Effector CD4-positive, alpha-beta T cell (primary cell): ENCODE data around the gene PRKCE.
"Not testable (repeated sequence)": the region's sequence is repeated elsewhere in the genome, so short reads cannot be mapped to it uniquely, and the experiment has no call there.

Experiments used
- DNase-seq: peaks from one replicate; pipeline ENCODE4 v3.0.0-alpha.2; 2020

The PRKCE gene

GRCh38 chr2:46183426-46183825 lies 532.0 kb downstream of the PRKCE start:
- no peak for DNase-seq

- DNase-seq = no peak
Observed at GRCh38 chr2:46184794-46185583, 533.5 kb downstream of the PRKCE start.

DNA sequence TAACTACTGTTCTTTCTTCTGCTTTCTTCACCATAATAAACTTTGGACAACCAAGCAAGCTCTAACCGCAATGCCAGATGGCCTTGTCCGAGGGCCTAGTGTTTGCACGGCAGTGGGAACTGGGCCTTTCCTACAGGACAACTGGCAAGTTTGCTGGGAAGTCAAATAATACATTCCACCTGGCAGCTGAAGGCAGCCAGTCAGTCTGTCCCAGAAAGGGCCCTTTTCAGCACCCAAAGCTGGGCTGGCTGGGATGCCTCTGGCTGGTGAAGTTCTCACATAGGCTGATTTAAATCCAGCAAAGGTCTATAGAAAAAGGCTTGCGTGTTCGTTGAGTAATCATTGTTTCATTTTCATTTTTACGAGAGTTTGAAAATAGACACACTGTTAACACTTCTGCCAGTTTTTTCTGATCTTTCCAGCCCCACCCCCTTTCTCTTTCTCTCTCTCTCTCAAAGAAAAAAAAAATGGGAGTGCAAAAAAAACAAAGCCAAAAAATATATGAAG lies 535.7 kb downstream of the PRKCE start:
- no peak for DNase-seq

- no peak for DNase-seq
Observed at GRCh38 chr2:46188041-46188716, 536.7 kb downstream of the PRKCE start.

- DNase-seq = no peak
Observed at GRCh38 chr2:46193356-46193755, 541.9 kb downstream of the PRKCE start.

- DNase-seq = no peak
Observed at GRCh38 chr2:46193855-46194254, 542.4 kb downstream of the PRKCE start.

DNA sequence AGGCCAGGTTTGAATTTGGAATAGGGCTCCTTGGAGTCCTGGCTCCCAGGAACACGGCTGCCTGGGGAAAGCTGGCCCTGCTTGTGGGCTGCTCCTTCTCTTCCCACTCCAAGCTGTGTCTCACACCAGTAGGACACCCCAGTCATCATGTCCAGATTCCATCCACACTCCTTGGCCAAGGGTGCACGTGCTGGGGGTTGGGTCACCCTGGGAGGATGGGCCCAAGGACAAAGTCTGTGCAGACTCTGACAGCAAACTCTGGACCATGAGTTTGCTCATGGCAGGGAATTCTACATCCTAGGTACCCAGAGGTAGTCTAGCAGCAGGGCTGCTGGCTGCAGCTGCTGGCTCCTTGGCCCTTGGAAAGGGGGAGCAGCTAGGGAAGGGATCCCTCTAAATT lies 543.4 kb downstream of the PRKCE start:
- no peak for DNase-seq

DNA sequence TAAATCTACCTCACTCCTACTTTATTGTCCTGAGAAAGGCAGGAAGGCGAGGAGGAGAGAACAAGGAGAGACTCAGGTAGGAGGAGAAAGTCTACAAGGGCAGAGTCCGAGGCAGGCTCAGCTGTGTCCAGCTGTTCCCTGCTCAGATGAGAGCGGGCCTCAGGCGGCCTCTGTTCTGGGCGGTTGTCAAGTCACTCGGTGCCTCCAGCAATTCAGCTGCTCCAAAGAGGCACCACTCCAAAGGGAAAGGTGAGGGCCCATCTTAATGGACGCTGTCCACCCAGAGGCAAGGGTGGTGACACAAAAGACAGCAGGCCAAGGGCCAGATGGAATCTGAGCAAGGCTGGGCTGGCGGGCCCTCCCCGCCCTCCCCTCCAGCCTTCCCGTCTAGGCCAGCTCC lies 544.3 kb downstream of the PRKCE start:
- no peak for DNase-seq

GRCh38 chr2:46196871-46197462 lies 545.5 kb downstream of the PRKCE start:
- no peak for DNase-seq

GRCh38 chr2:46197672-46198071 lies 546.2 kb downstream of the PRKCE start:
- no peak for DNase-seq

DNA sequence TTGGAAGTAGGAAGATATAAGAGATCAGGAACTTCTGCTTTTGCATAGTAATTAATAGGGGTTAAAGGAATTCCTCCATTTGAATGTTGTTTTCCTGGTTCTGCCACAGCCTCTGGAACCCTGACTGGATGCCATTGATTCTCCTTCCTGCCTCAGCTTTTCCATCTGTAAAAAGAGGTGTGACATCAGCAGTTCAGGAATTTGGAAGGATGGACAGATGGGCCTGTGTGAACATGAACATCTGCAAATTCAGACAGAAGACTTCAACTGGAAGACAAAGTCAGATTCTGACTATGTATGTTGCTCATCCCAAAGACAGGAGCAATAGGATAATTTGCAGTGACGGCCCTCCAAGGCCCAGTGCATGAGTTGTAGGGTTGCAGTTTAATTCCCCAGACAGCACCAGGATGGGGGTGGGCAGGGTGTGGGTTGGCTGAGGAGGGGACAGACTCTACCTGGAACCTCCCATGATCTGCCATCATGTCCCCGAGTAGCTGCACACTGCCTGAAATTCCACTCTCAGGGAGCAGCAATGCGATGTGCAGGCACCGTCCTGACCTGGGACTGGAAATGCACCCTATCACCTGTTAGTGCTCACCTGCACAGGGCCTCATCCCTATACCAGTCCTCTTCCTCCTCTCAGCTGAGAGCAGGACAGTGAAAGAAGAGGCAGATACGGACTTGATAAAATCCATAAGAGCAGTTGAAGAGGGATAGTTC lies 546.8 kb downstream of the PRKCE start:
- no peak for DNase-seq

- DNase-seq = no peak
Observed at GRCh38 chr2:46198966-46199365, 547.5 kb downstream of the PRKCE start.

- DNase-seq = no peak
Observed at GRCh38 chr2:46200100-46200690, 548.7 kb downstream of the PRKCE start.

DNA sequence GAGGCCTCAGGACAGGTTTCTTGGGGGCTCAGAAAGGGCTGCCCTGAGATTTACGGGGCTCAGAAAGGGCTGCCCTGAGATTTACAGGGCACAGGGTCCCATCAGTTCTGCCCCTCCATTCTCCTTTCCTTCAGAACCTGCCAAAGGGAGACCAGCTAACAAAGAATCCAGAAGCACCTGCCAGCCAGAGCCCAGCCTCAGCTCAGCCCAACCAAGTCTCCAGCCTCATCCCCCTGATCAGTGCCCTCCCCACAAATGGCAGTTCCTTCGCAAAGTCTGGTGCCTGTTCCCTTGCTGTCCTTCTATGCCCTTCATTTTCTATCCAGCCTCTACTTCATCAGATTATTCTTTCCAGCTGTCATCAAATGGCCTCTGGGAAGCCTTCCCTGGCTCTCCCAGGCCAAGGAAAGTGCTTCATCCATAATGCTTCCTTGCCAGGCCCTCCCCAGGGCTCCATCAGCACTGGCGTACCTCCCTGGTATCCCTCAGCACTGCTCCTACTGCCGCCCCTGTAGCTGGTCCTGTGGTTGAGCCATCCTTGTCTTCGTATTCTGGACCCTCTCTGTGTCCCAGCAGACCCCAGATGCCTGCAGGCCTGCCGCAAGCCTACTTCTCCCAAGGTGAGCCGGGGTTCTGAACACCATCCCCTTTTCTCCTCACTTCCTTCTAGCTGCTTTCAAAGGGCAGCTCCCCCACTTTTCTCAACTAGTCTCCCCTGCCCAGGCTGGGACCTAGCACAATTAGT lies 549.6 kb downstream of the PRKCE start:
- no peak for DNase-seq

GRCh38 chr2:46202453-46202852 lies 551.0 kb downstream of the PRKCE start:
- DNase-seq = no peak

DNA sequence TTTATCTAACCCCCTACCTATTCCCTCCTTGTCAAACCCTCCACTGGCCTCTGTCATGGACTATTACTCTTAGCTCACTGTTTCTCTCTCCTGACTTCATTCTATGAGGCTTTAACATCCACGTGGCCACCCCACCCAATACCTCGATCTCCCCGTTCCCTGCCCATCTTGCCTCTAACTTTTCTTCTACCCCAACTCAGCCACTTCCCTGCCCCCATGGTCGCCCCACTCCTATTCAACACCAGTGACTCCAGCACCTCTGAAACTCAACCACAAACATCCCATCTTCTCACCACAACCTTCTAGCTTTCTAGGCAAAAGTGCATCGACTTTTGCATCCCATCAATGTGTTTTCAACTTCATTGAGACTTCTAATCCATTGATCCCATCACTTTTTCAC lies 551.5 kb downstream of the PRKCE start:
- DNase-seq = no peak

- not testable (repeated sequence) for DNase-seq
Observed at GRCh38 chr2:46203636-46204035, 552.2 kb downstream of the PRKCE start.

DNA sequence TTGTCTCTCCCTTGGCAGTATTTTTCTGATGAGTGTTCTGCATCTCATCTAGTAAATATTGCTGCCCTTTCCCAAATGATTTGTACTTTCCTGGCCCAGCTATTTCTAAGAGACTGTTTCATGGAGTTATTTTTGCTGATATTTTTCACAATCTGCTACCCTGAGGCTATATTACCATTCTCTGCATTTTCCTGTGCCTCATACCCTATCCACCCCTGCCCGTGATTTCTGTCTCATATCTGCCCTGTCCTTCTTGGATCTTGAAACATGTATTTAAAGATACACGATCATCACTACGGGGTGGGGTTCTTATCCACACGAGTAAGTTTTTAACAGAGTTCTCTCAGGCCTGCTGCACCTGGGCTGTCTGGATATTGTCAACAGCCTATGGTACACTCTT lies 556.1 kb downstream of the PRKCE start:
- DNase-seq = no peak

DNA sequence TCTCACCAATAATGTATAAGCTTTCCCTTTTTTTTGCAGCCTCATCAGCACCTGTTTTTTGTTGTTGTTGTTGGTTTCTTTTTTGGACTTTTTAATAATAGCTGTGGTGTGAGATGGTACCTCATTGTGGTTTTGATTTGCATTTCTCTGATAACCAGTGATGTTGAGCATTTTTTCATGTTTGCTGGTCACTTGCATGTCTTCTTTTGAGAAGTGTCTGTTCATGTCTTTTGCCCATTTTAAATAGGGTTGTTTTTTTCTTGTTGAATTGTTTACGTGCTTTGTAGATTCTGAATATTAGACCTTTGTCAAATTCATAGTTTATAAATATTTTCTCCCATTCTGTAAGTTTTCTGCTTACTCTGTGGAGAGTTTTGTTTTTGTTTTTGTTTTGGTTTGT lies 557.3 kb downstream of the PRKCE start:
- no peak for DNase-seq

DNA sequence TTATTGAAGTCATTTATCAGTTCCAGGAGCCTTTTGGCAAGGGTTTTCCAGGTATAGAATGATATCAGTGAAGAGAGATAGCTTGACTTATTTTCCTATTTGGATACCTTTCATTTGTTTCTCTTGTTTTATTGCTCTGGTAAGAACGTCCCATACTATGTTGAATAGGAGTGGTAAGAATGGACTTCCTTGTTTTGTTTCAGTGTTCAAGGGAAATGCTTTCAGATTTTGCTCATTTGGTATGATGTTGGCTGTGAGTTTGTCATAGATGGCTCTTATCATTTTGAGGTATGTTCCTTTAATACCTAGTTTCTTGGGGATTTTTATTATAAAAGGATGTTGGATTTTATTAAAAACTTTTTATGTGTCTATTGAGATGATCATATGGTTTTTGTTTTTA lies 558.6 kb downstream of the PRKCE start:
- DNase-seq = no peak

DNA sequence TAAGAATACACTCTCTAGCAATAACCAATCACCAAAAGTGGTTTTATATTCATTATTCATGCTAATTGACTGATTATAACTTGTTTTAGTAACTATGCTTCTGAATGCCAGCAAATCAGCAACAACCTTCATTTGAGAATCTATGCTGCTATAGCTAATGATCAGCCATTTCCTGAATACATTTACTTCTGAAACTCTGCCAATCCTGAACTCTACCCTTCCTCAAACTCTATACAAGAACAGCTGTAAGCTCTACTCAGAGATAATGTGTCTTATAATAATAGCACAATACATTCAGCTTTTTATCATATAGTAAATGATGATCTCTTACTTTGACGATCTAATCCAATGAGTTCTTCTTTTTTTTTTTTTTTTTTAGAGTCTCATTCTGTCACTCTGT lies 560.0 kb downstream of the PRKCE start:
- no peak for DNase-seq

DNA sequence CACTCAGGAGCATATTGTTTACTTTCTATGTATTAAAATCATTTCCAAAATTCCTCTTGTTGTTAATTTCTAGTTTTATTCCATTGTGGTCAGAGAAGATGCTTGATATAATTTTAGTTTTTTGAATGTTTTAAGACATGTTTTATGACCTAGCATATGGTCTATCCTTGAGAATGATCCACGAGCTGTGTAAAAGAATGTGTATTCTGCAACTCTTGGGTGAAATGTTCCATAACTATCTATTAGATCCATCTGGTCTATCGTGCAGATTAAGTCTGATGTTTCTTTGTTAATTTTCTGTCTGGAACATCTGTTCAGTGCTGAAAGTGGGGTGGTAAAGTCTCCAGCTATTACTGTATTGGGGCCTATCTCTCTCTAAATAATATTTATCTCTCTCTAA lies 562.4 kb downstream of the PRKCE start:
- DNase-seq = no peak
